ENCODE data around the gene MAGI2. TPM values are rescaled to one million over a fixed set of nuclear protein-coding genes. Genes with fewer than 3 reads are reported as not detected.
A peak's percentile ranks its signal among the peaks of the same experiment; 100 is the strongest.

Gene MAGI2
- polyA plus RNA-seq, 4 donors: 32.0 to 38.7 (median 33.7) TPM

- no peak for DNase-seq (ENCODE audit: low read depth in 4 of 4, low spot score in 2 of 4)
These were observed 1053.4 kb downstream of the MAGI2 start for GRCh38 chr7:78400038-78400437.

GRCh38 chr7:78399033-78399769 is 1054.3 kb downstream of the MAGI2 start:
- no peak for DNase-seq (ENCODE audit: low read depth in 4 of 4, low spot score in 2 of 4)

GRCh38 chr7:78398576-78398975 is 1054.9 kb downstream of the MAGI2 start:
- DNase-seq (ENCODE audit: low read depth in 4 of 4, low spot score in 2 of 4): no peak

- no peak for DNase-seq (ENCODE audit: low read depth in 4 of 4, low spot score in 2 of 4)
These were observed 1055.4 kb downstream of the MAGI2 start for GRCh38 chr7:78398081-78398480.

GRCh38 chr7:78396210-78396609 is 1057.3 kb downstream of the MAGI2 start:
- DNase-seq (ENCODE audit: low read depth in 4 of 4, low spot score in 2 of 4): no peak

- no peak for DNase-seq (ENCODE audit: low read depth in 4 of 4, low spot score in 2 of 4)
These were observed 1058.0 kb downstream of the MAGI2 start for GRCh38 chr7:78395298-78396036.

GRCh38 chr7:78389022-78389421 is 1064.4 kb downstream of the MAGI2 start:
- no peak for DNase-seq (ENCODE audit: low read depth in 4 of 4, low spot score in 2 of 4)

GRCh38 chr7:78386520-78386919 is 1066.9 kb downstream of the MAGI2 start:
- DNase-seq (ENCODE audit: low read depth in 4 of 4, low spot score in 2 of 4): peak in 1 of 4 donors; percentile 2

GRCh38 chr7:78383096-78383880 is 1070.2 kb downstream of the MAGI2 start:
- DNase-seq (ENCODE audit: low read depth in 4 of 4, low spot score in 2 of 4): no peak

- DNase-seq (ENCODE audit: low read depth in 4 of 4, low spot score in 2 of 4): no peak
These were observed 1074.3 kb downstream of the MAGI2 start for GRCh38 chr7:78379148-78379547.

GRCh38 chr7:78377532-78377931 is 1075.9 kb downstream of the MAGI2 start:
- no peak for DNase-seq (ENCODE audit: low read depth in 4 of 4, low spot score in 2 of 4)

- no peak for DNase-seq (ENCODE audit: low read depth in 4 of 4, low spot score in 2 of 4)
These were observed 1082.5 kb downstream of the MAGI2 start for GRCh38 chr7:78370936-78371335.

GRCh38 chr7:78368771-78369170 is 1084.7 kb downstream of the MAGI2 start:
- no peak for DNase-seq (ENCODE audit: low read depth in 4 of 4, low spot score in 2 of 4)

- DNase-seq (ENCODE audit: low read depth in 4 of 4, low spot score in 2 of 4): no peak
These were observed 1086.1 kb downstream of the MAGI2 start for GRCh38 chr7:78367280-78367773.

- no peak for DNase-seq (ENCODE audit: low read depth in 4 of 4, low spot score in 2 of 4)
These were observed 1089.6 kb downstream of the MAGI2 start for GRCh38 chr7:78363866-78364265.

GRCh38 chr7:78359836-78360235 is 1093.6 kb downstream of the MAGI2 start:
- no peak for DNase-seq (ENCODE audit: low read depth in 4 of 4, low spot score in 2 of 4)

GRCh38 chr7:78357709-78358108 is 1095.8 kb downstream of the MAGI2 start:
- DNase-seq (ENCODE audit: low read depth in 4 of 4, low spot score in 2 of 4): no peak

- no peak for DNase-seq (ENCODE audit: low read depth in 4 of 4, low spot score in 2 of 4)
These were observed 1097.6 kb downstream of the MAGI2 start for GRCh38 chr7:78355834-78356233.

GRCh38 chr7:78350926-78351325 is 1102.5 kb downstream of the MAGI2 start:
- DNase-seq (ENCODE audit: low read depth in 4 of 4, low spot score in 2 of 4): no peak

- DNase-seq (ENCODE audit: low read depth in 4 of 4, low spot score in 2 of 4): no peak
These were observed 1103.1 kb downstream of the MAGI2 start for GRCh38 chr7:78350391-78350790.

GRCh38 chr7:78346827-78347226 is 1106.6 kb downstream of the MAGI2 start:
- no peak for DNase-seq (ENCODE audit: low read depth in 4 of 4, low spot score in 2 of 4)

All from left renal cortex interstitium (tissue), 4 donors.